H1 (cell line): ENCODE measurements around the gene SLC27A1. TPM values are rescaled to one million over a fixed set of nuclear protein-coding genes. Genes with fewer than 3 reads are reported as not detected.

Experiments used
- CTCF ChIA-PET: fragments of 300-600 bp; sonication (Branson Sonifier 250); formaldehyde crosslinking; loops from one replicate; lab custom pipeline; 2021; ENCODE audit not compliant: partially characterized antibody; lab: Charles Lee
- POLR2A ChIA-PET: fragments of 300-600 bp; sonication (Branson Sonifier 250); formaldehyde crosslinking; loops from one replicate; lab custom pipeline; 2021; ENCODE audit warnings: inconsistent platforms; ENCODE audit not compliant: partially characterized antibody; lab: Charles Lee
- DNase-seq, 2 experiments: peaks; one replicate each; pipeline versions ENCODE4 v3.0.0 to v3.0.0-alpha.2; 2010 to 2022; ENCODE audit warnings: low spot score in 2 of 2, low read depth in 1 of 2, mixed read lengths in 1 of 2
- FAIRE-seq: peaks from 2 replicates; lab custom pipeline; 2011; peaks lifted over from hg19 to GRCh38; lab: Jason Lieb, UNC
- H2AFZ ChIP-seq: 2 replicates; pipeline ENCODE4 v1.8.1; 2012; ENCODE audit warnings: low read length, inconsistent platforms
- H2AK5ac ChIP-seq: 2 replicates; pipeline ENCODE4 v1.6.1; 2013; ENCODE audit warnings: low read depth, low read length
- H2BK120ac ChIP-seq: replicated peaks from 2 replicates; pipeline ENCODE3; 2013; ENCODE audit warnings: low read depth, low read length, inconsistent platforms
- H2BK12ac ChIP-seq: 2 replicates; pipeline ENCODE4 v1.6.1; 2013; ENCODE audit warnings: low read depth, low read length
- H2BK15ac ChIP-seq: 2 replicates; pipeline ENCODE4 v1.6.1; 2013; ENCODE audit warnings: low read length
- H2BK20ac ChIP-seq: 2 replicates; pipeline ENCODE4 v1.6.1; 2013; ENCODE audit warnings: low read length
- H2BK5ac ChIP-seq: 2 replicates; pipeline ENCODE4 v1.6.1; 2013; ENCODE audit warnings: low read depth, low read length
- H3K14ac ChIP-seq: 2 replicates; pipeline ENCODE4 v1.6.1; 2013; ENCODE audit warnings: inconsistent platforms; ENCODE audit not compliant: insufficient read length
- H3K18ac ChIP-seq: 2 replicates; pipeline ENCODE4 v1.6.1; 2013; ENCODE audit warnings: low read length; ENCODE audit errors: extremely low read depth
- H3K23ac ChIP-seq: 2 replicates; pipeline ENCODE4 v1.6.1; 2013; ENCODE audit warnings: inconsistent platforms; ENCODE audit not compliant: insufficient read length
- H3K23me2 ChIP-seq: 2 replicates; pipeline ENCODE4 v1.6.1; 2013; ENCODE audit warnings: low read depth, low read length
- H3K27ac ChIP-seq: 2 replicates; pipeline ENCODE4 v1.6.1; 2011; ENCODE audit warnings: low read depth, low read length, inconsistent platforms
- H3K27me3 ChIP-seq, 4 experiments: replicated peaks in 1 of 4; 1 replicate in 1 of 4; 2 replicates in 3 of 4; pipeline versions ENCODE4 v1.6.1 to v1.8.1; 2011 to 2013; ENCODE audit warnings: low read length in 3 of 4, mild to moderate bottlenecking in 3 of 4, inconsistent platforms in 2 of 4, mixed read lengths in 2 of 4, moderate library complexity in 1 of 4; ENCODE audit not compliant: control insufficient read depth in 3 of 4, insufficient read depth in 3 of 4; ENCODE audit errors: extremely low read depth in 1 of 4
- H3K36me3 ChIP-seq, 4 experiments: 2 replicates each; pipeline versions ENCODE4 v1.6.1 to v1.8.1; 2011 to 2013; ENCODE audit warnings: mild to moderate bottlenecking in 4 of 4, low read length in 3 of 4, moderate library complexity in 2 of 4, control low read depth in 1 of 4, inconsistent platforms in 1 of 4; ENCODE audit not compliant: insufficient read depth in 4 of 4, control insufficient read depth in 2 of 4
- H3K4ac ChIP-seq: replicated peaks from 2 replicates; pipeline ENCODE3; 2013; ENCODE audit warnings: low read length, low read depth, mixed read lengths, inconsistent platforms; ENCODE audit not compliant: insufficient read length
- H3K4me1 ChIP-seq, 4 experiments: replicated peaks in 1 of 4; 1 replicate in 1 of 4; 2 replicates in 3 of 4; pipeline versions ENCODE4 v1.6.1 to v1.8.1; 2011 to 2013; ENCODE audit warnings: low read length in 3 of 4, inconsistent platforms in 2 of 4, mixed read lengths in 1 of 4; ENCODE audit not compliant: insufficient read depth in 4 of 4, control insufficient read depth in 3 of 4
- H3K4me2 ChIP-seq, 2 experiments: 2 replicates each; pipeline versions ENCODE4 v1.6.1 to v1.8.1; 2011 to 2013; ENCODE audit warnings: low read depth in 2 of 2, low read length in 2 of 2, control low read depth in 1 of 2, inconsistent platforms in 1 of 2, mild to moderate bottlenecking in 1 of 2; ENCODE audit not compliant: insufficient read depth in 1 of 2
- H3K4me3 ChIP-seq, 4 experiments: fragments of 200-600, 300-600 bp in 1 of 4; sonication (generic), shearing (Covaris generic), sonication (Bioruptor Twin) in 1 of 4; 2 replicates each; pipeline versions ENCODE4 v1.5.1 to v1.8.1; 2011 to 2016; ENCODE audit warnings: low read length in 4 of 4, low read depth in 3 of 4, control low read depth in 2 of 4, inconsistent platforms in 2 of 4, mild to moderate bottlenecking in 2 of 4, mixed read lengths in 1 of 4, moderate library complexity in 1 of 4; ENCODE audit not compliant: insufficient read depth in 2 of 4; ENCODE audit errors: extremely low read depth in 1 of 4
- H3K56ac ChIP-seq: replicated peaks from 2 replicates; pipeline ENCODE3; 2013; ENCODE audit warnings: low read depth, mild to moderate bottlenecking, mixed read lengths, low read length, inconsistent platforms; ENCODE audit not compliant: insufficient read length
- H3K79me1 ChIP-seq: 2 replicates; pipeline ENCODE4 v1.6.1; 2013; ENCODE audit warnings: low read depth, low read length, control low read depth
- H3K79me2 ChIP-seq, 2 experiments: 2 replicates each; pipeline versions ENCODE4 v1.6.1 to v1.8.1; 2012 to 2013; ENCODE audit warnings: low read length in 2 of 2, mild to moderate bottlenecking in 2 of 2, inconsistent platforms in 1 of 2; ENCODE audit not compliant: insufficient read depth in 2 of 2, control insufficient read depth in 1 of 2
- H3K9ac ChIP-seq, 4 experiments: replicated peaks in 1 of 4; 1 replicate in 1 of 4; 2 replicates in 3 of 4; pipeline versions ENCODE4 v1.6.1 to v1.8.1; 2011 to 2013; ENCODE audit warnings: low read depth in 3 of 4, low read length in 3 of 4, control low read depth in 2 of 4, mild to moderate bottlenecking in 2 of 4, moderate library complexity in 2 of 4, inconsistent platforms in 1 of 4; ENCODE audit errors: extremely low read depth in 1 of 4
- H3K9me3 ChIP-seq, 2 experiments: 2 replicates each; pipeline versions ENCODE4 v1.6.1 to v1.8.1; 2012 to 2013; ENCODE audit warnings: mild to moderate bottlenecking in 2 of 2, moderate library complexity in 2 of 2, control low read depth in 1 of 2, inconsistent platforms in 1 of 2, low read depth in 1 of 2, low read length in 1 of 2, mixed read lengths in 1 of 2; ENCODE audit not compliant: insufficient read depth in 2 of 2
- H4K20me1 ChIP-seq, 2 experiments: replicated peaks in 1 of 2; 2 replicates each; pipeline versions ENCODE3 to v1.8.1; 2011 to 2013; ENCODE audit warnings: inconsistent platforms in 2 of 2, low read length in 2 of 2, mild to moderate bottlenecking in 1 of 2; ENCODE audit not compliant: insufficient read depth in 2 of 2, control insufficient read depth in 1 of 2
- H4K5ac ChIP-seq: 2 replicates; pipeline ENCODE4 v1.6.1; 2013; ENCODE audit warnings: low read length, low read depth, mixed read lengths, inconsistent platforms; ENCODE audit not compliant: insufficient read length
- H4K8ac ChIP-seq: 2 replicates; pipeline ENCODE4 v1.8.0; 2013; ENCODE audit warnings: mild to moderate bottlenecking, moderate library complexity, low read length, inconsistent platforms; ENCODE audit not compliant: insufficient read depth; ENCODE audit errors: extremely low read depth
- H4K91ac ChIP-seq: replicated peaks from 2 replicates; pipeline ENCODE3; 2013; ENCODE audit warnings: low read length, mixed read lengths, inconsistent platforms; ENCODE audit not compliant: insufficient read length
- CEBPB ChIP-seq: IDR thresholded peaks from 2 replicates; pipeline ENCODE4 v1.6.1; 2012; ENCODE audit warnings: low read depth, low read length
- KDM1A ChIP-seq: fragments of 200-600, 300-600 bp; sonication (generic); IDR thresholded peaks from 2 replicates; pipeline ENCODE4 v1.7.1; 2016; ENCODE audit warnings: mild to moderate bottlenecking, low read length, borderline replicate concordance
- WGBS, 2 experiments: shearing (Covaris generic) in 1 of 2; methylation state at CpG; one replicate each; pipeline versions ENCODE4 v1.1.6 to v1.1.7; 2013 to 2015; ENCODE audit warnings: low lambda C conversion rate in 2 of 2, mixed read lengths in 2 of 2, inconsistent platforms in 1 of 2, low coverage in 1 of 2, missing lambda C conversion rate in 1 of 2; ENCODE audit not compliant: insufficient replicate concordance in 2 of 2, insufficient coverage in 1 of 2, insufficient read length in 1 of 2; ENCODE audit errors: extremely low coverage in 1 of 2, missing lambda C conversion rate in 1 of 2; 5-methylcytosine and 5-hydroxymethylcytosine counted together
- polyA plus RNA-seq, 7 experiments: library from polyadenylated mRNA; depleted of rRNA in 3 of 7; stranded (reverse) in 5 of 7; unstranded in 2 of 7; fragments of >200 nt in 5 of 7; fragments of 200-250 nt in 2 of 7; gene quantifications; 1 replicate in 5 of 7; 2 replicates in 1 of 7; 4 replicates in 1 of 7; pipeline versions ENCODE4 v1.2.1 to v1.2.3, GENCODE V29; 2011 to 2013; ENCODE audit warnings: missing spikeins in 2 of 7, mixed read lengths in 2 of 7
- total RNA-seq: library from RNA; stranded (reverse); fragmentation: NEBNext Ultra II Directional; extraction: Animal tissue kit (Norgen Biotek cat#: 25700); gene quantifications from 2 replicates; pipeline ENCODE4 v1.2.1, GENCODE V29; 2021

SLC27A1 gene
- total and polyA plus RNA-seq, 2 of the 8 experiments (the other 6 are each of a cell fraction or from before 2014, with no cell fraction given), result 7.5 to 9.1 TPM

- H3K27ac ChIP-seq, result no peak overlapping the region
- H3K4me3 ChIP-seq, result no peak overlapping the region
- no peak overlapping the region for H3K23ac ChIP-seq
- H4K20me1 ChIP-seq, result no peaks in the 10 kb centered on the region
- no peaks in the 10 kb centered on the region for H3K79me1 ChIP-seq
- FAIRE-seq (no peak), DNase-seq (no peak)
- H2BK5ac ChIP-seq, result no peak overlapping the region
- POLR2A ChIA-PET, result interaction anchor here (0.8 kb wide), 1 partner anchor 1811 kb away, joined by 3 read pairs; no protein-coding TSS in a partner anchor
- no peak overlapping the region for H3K14ac ChIP-seq
- H3K4me2 ChIP-seq, result no peak overlapping the region
- no peaks in the 10 kb centered on the region for H3K36me3 ChIP-seq
- no peaks in the 10 kb centered on the region for H3K79me2 ChIP-seq
- no peaks in the 10 kb centered on the region; a peak in 1 of 7 replicates for H3K27me3 ChIP-seq
- no peak overlapping the region for H3K18ac ChIP-seq
- H2BK120ac ChIP-seq, result no peak overlapping the region
- H3K4ac ChIP-seq, result no peak overlapping the region
- WGBS, 2 experiments, result 89% methylated on average over 7 of the region's 7 CpGs; no CpG with 5 or more reads in 1 of the 2 experiments
- no peaks in the 10 kb centered on the region for H3K9me3 ChIP-seq
- H4K5ac ChIP-seq, result no peak overlapping the region
- no peak overlapping the region for H2BK15ac ChIP-seq
- no peak overlapping the region for H3K9ac ChIP-seq
- TF ChIP-seq KDM1A (peak; percentile 59; the same call in 1 of the 2 replicates), CEBPB (no peak)
- H3K23me2 ChIP-seq, result no peaks in the 10 kb centered on the region
- H4K8ac ChIP-seq, result no peak overlapping the region
- no peak overlapping the region for H2AK5ac ChIP-seq
- no peak overlapping the region for H3K56ac ChIP-seq
- H4K91ac ChIP-seq, result no peak overlapping the region
- CTCF ChIA-PET, result interaction anchor here (0.6 to 6.4 kb wide), 4 partner anchors 9 to 721 kb away, joined by 3 to 40 read pairs (median 5); no protein-coding TSS in a partner anchor
- no peak overlapping the region for H2BK12ac ChIP-seq
- H2BK20ac ChIP-seq, result no peak overlapping the region
- H2AFZ ChIP-seq, result no peak overlapping the region
- no peaks in the 10 kb centered on the region for H3K4me1 ChIP-seq
These were observed 38.9 kb upstream of the SLC27A1 start for GRCh38 chr19:17431417-17431816.
